Pulmonary artery endothelial cell (primary cell): ENCODE data around the gene RAPGEF2. TPM values are rescaled to one million over a fixed set of nuclear protein-coding genes. Genes with fewer than 3 reads are reported as not detected.

Source experiments
- DNase-seq: peaks from one replicate; pipeline ENCODE4 v3.0.0-alpha.2; 2011; ENCODE audit warnings: low read depth, low spot score
- total RNA-seq: library from RNA; depleted of rRNA; stranded (reverse); fragments of >200 nt; gene quantifications from 2 replicates; pipeline ENCODE4 v1.2.3, GENCODE V29; 2014

The RAPGEF2 gene
- total RNA-seq, 1 donor from 2014 or later, result 58.2 TPM

GRCh38 chr4:159129814-159130550 is 27.1 kb downstream of the RAPGEF2 start:
- no peak for DNase-seq

- DNase-seq, result no peak
Observed at GRCh38 chr4:159131564-159131963, 28.7 kb downstream of the RAPGEF2 start.

GRCh38 chr4:159134429-159134828 is 31.6 kb downstream of the RAPGEF2 start:
- no peak for DNase-seq

GRCh38 chr4:159137176-159137575 is 34.3 kb downstream of the RAPGEF2 start:
- no peak for DNase-seq

GRCh38 chr4:159138436-159138835 is 35.6 kb downstream of the RAPGEF2 start:
- no peak for DNase-seq

- DNase-seq, result no peak
Observed at GRCh38 chr4:159141193-159141592, 38.3 kb downstream of the RAPGEF2 start.

- no peak for DNase-seq
Observed at GRCh38 chr4:159142241-159142640, 39.4 kb downstream of the RAPGEF2 start.

GRCh38 chr4:159142681-159143384 is 40.0 kb downstream of the RAPGEF2 start:
- no peak for DNase-seq

- DNase-seq, result no peak
Observed at GRCh38 chr4:159143687-159144086, 40.8 kb downstream of the RAPGEF2 start.

GRCh38 chr4:159144112-159144694 is 41.3 kb downstream of the RAPGEF2 start:
- no peak for DNase-seq

GRCh38 chr4:159145318-159145991 is 42.6 kb downstream of the RAPGEF2 start:
- no peak for DNase-seq

GRCh38 chr4:159145992-159146330 is 43.1 kb downstream of the RAPGEF2 start:
- DNase-seq, result no peak

GRCh38 chr4:159146488-159146887 is 43.6 kb downstream of the RAPGEF2 start:
- no peak for DNase-seq

- no peak for DNase-seq
Observed at GRCh38 chr4:159148441-159148840, 45.6 kb downstream of the RAPGEF2 start.

GRCh38 chr4:159149666-159150065 is 46.8 kb downstream of the RAPGEF2 start:
- no peak for DNase-seq

- DNase-seq, result no peak
Observed at GRCh38 chr4:159150396-159150795, 47.5 kb downstream of the RAPGEF2 start.

GRCh38 chr4:159150821-159151390 is 48.0 kb downstream of the RAPGEF2 start:
- no peak for DNase-seq

- DNase-seq, result no peak
Observed at GRCh38 chr4:159151689-159152088, 48.8 kb downstream of the RAPGEF2 start.

- no peak for DNase-seq
Observed at GRCh38 chr4:159152181-159152580, 49.3 kb downstream of the RAPGEF2 start.

GRCh38 chr4:159153669-159154068 is 50.8 kb downstream of the RAPGEF2 start:
- DNase-seq, result no peak

GRCh38 chr4:159155119-159155518 is 52.2 kb downstream of the RAPGEF2 start:
- DNase-seq, result no peak
